GM18858 (cell line): ENCODE results near the gene NCBP1.
"Not testable (repeated sequence)": the region's sequence is repeated elsewhere in the genome, so short reads cannot be mapped to it uniquely, and the experiment has no call there.

Experiments
- ATAC-seq: cut with Tn5 transposase; IDR thresholded peaks from one replicate; pipeline ENCODE4 v1.9.1; 2021; ENCODE audit not compliant: unreplicated experiment

Gene NCBP1

DNA sequence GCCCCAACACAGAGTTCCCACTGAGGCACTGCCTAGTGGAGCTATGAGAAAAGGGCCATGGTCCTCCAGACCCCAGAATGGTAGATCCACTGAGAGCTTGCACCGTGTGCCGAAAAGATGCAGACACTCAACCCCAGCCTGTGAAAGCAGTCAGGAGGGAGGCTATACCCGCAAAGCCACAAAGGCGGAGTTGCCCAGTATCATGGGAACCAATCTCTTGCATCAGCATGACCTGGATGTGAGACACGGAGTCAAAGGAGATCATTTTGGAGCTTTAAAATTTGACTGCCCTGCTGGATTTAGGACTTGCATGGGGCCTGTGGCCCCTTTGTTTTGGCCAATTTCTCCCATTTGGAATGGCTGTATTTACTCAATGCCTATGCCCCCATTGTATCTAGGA, 11.1 kb upstream of the NCBP1 start:
- ATAC-seq, result not testable (repeated sequence)

DNA sequence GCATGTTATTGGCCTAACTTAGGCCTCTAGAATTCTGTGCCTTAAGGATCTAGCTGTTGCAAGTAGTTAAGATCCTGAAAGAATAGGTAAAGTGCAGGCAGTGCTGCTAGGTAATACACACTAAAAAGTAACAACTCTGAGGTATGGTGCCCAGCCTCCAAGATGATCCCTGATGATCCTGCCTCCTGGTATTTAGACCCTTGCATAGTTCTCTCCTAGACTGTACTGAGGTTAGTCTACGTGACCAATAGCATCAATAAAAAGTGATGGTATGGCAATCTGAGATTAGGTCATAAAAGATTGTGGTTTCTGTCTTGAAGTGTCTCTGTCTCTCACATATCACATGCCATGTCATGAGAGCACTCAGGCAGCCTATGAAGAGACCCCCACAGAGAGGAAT, 9.7 kb upstream of the NCBP1 start:
- no peak for ATAC-seq

DNA sequence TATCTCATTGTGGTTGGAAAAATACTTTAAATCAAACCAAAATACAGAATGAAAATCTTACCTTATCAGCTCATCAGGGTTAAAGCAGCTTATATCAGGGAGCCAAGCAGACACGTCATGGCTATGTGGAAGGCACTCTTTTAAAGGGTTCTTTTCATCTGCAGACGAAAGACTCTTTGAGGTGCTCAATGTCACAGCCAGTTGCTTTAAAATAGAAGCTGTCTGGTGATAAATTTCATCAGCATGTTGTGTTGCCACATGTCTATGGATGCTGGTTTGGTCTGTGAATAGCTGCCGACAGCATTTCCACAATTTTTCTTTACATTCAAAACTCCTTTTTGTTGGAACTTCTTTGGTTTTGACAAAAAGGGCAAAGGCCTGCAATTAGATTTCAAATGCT, 8.0 kb upstream of the NCBP1 start:
- no peak for ATAC-seq

DNA sequence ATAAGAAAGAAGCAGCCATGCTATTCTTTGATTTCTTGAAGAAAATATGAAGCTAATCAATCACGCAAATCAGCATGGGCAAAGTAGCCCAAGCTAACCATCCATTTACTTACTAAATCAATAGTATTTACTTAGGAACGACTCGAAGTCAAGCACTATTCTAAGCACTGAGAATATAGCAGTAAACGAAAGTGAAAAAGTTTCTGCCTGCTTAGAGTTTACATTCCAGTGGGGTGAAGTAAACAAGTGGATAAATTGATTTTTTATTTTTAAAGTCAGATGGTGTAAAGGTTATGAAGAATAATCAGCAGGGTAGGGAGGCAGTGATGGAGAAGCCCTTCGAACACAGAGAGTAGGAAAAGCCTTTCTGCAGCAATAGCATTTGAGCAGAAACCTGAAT, 6.0 kb upstream of the NCBP1 start:
- no peak for ATAC-seq

DNA sequence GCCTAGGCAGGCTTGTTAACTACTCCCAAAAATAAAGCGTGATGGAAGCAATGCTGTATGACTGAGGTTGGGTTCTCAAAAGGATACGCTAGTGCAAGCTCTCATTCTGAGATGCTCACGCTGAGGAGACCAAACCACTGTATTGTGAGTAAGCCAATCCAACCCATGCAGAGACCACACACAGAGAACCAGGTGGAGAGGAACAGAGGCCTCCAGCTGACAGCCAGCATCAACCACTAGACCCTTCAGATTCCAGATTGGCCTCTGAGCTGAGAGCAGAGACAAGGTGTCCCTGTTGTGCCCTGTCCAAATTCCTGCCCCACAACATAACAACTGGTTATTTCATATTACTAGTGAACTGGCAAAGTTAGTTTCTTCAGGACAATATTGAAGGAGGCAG, 5.0 kb upstream of the NCBP1 start:
- no peak for ATAC-seq

DNA sequence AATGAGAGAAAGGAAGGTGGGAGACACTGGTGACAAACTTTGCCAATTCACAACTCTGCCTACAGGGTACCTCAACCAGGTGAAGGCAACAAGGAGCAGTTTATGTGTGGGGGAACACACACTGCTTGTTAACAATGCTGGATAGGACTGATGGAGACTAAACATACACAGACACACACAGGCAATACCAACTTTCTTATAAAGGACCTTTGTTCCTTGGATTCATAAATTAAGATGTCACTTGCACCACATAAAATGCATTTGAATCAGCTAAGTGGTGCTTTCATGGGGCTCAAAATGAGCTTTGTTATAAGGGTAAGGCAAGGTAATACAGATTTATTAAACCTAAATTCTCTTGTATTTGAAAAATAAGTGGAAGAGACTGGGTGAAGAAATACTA, 4.5 kb upstream of the NCBP1 start:
- no peak for ATAC-seq

DNA sequence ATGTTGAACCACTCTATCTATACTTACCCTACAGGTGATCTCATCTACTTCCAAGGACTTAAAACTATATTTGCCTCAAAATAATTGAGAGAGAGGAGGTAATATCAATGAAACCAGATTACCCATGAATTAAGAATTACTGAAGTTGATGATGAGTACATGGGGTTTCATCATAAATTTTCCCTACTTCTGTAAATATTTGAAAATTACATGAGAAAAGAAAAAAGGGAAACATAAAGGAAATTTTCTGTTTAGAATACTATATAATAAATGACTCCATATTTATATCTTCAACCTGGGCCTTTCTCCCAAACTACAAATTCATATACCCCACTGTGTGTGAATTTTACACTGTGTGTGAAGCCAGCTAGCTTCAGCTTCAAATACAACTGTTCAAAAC, 3.0 kb upstream of the NCBP1 start:
- no peak for ATAC-seq

DNA sequence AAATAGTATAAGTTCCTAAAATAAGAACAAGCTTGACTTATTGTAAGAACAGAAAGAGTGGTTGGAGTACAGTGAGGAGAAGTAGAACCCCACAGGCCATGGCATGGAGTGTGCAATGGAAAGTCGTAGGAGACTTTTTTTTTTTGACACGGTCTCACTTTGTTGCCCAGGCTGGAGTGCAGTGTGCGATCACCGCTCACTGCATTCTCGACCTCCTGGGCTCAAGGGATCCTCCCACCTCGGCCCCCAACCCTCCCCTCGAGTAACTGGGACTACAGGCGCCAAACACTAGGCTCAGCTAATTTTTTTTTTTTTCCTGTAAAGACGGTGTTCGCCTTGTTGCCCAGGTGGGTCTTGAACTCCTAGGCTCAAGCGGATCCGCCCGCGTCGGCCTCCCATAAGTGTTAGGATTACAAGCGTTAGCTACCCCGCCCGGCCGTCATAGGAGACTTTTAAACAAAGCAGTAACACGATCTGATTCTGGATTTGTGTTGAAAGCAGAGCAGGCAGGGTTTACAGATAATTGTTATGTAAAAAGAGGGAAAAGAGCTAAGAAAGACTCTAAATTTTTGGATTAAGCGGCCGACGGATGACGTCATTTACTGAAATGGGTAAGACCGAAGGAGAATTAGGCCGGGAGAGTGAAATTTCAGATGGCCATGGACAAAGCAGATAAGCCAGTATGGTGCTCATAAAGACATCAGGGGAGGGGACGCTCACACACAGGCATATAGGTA, 1.2 kb upstream of the NCBP1 start:
- peak; percentile 6 for ATAC-seq

DNA sequence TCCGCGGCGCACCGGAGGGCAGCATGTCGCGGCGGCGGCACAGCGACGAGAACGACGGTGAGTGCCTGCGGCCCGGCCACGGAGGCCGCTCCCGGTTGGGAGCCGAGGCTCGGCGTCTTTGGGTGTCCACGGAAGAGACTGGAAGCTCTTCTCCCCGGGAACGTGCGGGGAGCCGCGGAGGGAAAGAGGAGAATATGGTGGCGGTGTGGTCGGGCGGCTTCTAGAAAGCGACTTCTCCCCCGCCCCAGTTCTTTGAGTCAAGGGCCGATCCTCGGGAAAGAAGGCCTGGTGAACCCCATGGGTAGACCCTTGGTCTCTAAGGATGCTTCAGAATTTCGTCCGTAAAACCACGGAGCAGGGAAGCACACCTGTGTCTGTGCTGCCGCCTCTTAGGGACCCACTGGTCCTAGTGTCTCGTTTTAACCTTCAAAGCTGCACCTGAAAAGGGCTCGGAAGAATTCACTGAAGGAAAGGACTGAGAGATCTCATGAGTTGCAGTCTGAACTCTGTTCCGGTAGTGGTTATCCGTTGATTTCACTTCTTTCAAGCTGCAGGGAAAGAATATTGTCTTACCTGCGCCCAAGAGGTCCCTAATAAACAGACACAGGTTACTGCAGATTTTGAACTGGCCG, 354 bp downstream of the NCBP1 start:
- ATAC-seq, result no peak

DNA sequence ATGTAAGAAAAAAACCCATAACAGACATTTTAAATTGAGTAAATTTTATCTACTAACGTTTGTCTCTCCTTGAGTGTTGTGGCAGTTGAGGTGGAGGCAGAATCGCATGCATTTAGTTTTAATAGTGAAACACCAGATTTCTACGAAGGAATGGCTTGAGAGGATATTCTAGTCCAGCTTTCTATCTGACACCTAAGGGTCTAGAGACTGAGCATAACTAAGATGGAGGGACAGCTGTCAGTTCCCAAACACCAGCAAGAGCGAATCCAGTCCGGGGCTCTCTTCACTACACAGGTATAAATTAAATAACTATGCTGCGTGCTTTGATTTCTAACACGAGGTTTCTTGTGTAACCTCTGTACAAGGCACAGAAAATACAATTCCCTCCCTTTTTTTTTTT, 1.4 kb downstream of the NCBP1 start:
- ATAC-seq, result no peak

DNA sequence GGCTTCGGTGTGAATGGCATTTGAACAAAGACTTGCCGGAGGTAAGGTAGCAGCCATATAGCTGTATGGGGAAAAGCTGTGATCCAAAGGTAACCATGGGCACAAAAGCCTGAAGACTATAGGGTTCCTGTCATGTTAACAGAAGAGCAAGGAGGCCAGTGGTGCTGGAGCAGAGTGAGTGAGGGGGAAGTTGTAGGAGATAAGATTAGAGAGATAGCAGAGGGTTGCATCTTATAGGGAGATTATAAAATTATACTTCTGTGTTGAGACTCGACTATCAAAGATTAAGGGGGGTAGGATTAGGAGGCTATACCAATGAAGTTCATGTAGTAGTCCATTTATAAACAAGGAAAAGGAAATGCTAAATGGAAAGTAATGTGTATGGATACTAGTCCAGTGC, 3.3 kb downstream of the NCBP1 start:
- ATAC-seq, result no peak

DNA sequence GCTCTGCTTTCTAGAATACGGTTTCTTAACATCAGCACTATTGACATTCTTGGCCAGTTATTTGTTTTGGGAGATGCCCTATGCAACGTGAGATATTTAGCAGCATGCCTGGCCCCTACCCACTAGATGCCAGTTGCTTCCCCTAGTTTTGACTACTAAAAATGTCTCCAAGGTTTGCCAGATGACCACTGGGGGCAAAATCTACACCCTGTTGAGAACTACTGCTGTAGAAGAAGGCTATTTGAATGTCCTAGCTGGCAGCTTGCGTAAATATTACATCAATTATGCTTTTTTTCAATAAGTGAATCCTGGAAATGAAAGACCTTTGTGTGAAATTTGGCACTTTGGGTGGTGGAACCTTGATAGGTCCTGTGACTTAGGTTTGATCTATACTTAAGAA, 5.0 kb downstream of the NCBP1 start:
- no peak for ATAC-seq

DNA sequence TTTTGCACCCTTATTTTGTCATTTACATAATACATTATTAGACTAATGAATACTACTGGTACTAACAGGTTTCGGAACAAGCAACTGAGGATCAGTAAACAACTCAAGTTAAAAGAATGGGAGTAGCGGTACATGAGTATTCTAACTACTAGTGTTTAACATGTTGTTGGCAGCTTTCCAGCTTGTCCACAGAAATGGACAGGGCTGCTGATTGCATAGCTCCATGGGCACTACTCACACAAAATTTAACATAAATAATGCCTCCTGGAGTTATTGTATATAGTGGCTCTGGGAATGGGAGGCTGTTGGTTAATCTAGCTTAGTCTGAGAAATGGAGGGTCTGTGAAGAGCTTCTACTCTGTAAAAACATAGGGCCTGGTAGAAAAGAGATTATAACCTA, 6.7 kb downstream of the NCBP1 start:
- ATAC-seq, result no peak

DNA sequence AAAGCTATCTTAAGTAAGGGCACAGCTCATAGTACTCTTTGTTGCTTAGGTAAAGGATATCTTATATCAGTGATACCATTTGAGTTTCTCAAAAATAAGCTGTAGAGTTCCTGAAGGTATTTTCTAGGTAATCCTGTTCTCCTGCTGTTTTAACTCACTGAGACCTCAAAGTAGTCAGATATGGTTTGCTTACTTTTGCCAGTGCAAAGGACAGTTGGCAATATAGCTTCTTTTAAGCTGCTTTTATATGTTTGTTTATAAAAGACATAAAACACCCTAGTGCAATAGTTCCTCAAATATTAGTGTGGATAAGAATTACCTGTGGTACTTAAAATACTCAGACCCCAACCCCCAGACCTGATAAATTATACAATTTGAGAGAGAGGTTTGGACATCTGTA, 12.1 kb downstream of the NCBP1 start:
- no peak for ATAC-seq

DNA sequence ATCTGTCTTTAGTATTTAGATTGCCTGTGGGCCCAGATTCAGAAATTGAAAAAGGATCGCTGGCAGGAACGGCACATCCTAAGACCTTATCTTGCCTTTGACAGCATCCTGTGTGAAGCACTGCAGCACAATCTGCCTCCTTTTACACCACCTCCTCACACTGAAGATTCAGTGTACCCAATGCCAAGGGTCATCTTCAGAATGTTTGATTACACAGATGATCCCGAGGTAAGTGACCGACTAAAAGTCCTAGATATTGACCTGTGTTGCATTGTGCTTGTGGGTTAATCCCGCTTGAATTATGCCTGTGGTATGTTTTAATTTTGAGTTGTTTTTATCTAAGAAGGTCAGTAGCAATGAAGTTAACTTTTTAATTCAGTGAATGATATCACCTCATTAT, 14.4 kb downstream of the NCBP1 start:
- no peak for ATAC-seq

DNA sequence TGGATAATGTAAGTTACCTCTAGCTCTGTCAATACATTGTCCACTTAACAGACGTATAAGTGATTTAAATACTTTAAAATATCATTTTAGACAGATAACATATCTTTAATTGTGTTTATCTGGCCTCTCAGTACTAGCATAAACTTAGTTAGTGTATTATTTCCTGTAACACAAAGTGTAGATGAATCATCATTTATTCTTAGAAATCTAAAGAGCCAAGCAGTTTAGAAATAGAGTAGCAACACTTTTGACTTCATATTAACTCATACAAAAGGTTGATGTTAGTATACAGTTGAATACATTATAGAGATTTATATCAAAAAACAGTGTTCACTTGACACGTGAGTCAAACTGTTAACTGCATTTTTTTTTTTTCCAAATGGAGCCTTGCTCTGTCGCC, 18.0 kb downstream of the NCBP1 start:
- ATAC-seq, result no peak

DNA sequence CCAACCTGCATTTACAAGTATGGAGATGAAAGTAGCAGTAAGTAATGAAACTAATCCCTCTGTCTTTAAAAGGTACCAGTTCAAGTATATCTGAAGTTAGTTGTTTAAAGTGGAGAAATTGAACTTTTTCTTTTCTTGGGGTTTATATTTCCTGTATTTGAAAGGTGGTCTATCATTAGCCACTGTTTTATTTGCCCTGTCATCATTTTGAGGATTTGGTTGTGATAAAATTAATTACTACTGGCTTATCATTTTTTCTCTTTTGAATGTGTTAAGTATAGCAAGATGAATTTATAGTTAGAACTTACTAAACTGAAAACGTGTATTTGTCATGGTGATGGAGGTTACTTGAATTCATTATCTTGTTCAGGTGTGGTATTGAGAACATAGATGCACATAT, 25.1 kb downstream of the NCBP1 start:
- ATAC-seq, result no peak

DNA sequence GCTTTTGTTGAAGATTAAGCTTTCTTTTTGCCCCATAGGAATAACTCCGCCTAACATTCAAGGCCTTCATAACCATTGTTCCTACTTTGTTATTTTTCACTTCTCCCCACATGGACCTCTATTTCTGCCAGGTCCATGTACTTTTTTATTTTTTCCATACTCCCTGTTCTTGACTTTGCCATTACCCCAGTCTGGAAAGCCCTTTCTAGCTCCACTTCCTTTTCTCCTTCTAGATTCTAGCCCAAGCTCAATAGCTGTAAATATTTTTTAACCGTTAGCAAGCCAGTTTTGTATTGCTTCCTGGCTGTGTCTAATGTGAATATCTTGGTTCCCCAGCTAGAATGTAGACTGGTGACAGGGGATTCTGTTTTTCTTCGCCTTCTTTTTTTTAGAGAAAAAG, 26.1 kb downstream of the NCBP1 start:
- ATAC-seq, result no peak

DNA sequence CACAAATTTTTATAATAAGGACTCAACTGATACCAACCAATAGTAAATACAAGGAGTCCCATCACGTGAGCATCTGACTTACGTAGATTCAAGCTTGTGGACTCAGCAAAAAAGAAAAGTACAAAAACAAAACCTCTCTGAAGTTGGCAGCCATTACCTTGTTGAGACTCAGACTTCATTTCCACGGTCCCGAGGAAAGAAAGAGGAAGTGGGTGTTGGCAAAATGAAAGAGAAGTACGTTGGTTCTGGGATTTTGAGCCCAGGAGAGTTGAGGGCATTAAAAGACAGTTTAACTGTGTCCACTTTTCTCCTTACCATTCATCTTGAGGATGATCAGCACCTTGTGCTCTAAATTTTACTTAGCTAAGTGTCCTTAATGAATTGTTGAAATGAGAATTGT, 26.7 kb downstream of the NCBP1 start:
- no peak for ATAC-seq

DNA sequence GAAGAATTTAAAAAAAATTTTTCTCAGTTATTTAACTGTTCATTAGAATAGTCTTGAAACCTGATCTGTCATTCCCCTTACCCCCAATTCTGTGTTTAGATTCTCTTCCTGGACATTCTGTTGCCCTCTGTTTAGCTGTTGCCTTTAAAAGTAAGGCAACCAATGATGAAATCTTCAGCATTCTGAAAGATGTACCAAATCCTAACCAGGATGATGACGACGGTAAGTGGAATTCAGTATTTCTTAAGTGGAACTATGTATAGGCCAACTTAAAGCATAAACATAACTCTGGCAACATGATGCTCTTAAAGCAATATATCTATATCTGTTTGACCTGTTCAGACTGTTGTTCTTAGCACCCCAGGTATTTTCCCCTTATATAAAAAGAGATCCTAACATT, 27.2 kb downstream of the NCBP1 start:
- no peak for ATAC-seq

DNA sequence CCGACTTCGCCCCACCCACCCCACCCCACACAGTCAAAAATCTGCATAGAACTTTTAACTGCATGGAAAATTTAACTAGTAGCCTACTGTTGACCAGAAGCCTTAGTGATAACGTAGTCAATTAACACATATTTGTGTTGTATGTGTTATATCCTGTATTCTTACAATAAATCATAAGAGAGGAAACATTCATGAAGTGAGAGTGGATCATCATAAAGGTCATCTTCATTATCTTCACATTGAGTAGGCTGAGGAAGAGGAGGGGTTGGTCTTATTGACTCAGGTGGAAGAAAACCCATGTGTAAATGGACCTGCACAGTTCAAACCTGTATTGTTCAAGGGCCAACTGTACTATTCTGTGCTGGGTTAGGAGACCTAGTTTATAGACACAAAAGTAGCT, 32.1 kb downstream of the NCBP1 start:
- ATAC-seq, result no peak

DNA sequence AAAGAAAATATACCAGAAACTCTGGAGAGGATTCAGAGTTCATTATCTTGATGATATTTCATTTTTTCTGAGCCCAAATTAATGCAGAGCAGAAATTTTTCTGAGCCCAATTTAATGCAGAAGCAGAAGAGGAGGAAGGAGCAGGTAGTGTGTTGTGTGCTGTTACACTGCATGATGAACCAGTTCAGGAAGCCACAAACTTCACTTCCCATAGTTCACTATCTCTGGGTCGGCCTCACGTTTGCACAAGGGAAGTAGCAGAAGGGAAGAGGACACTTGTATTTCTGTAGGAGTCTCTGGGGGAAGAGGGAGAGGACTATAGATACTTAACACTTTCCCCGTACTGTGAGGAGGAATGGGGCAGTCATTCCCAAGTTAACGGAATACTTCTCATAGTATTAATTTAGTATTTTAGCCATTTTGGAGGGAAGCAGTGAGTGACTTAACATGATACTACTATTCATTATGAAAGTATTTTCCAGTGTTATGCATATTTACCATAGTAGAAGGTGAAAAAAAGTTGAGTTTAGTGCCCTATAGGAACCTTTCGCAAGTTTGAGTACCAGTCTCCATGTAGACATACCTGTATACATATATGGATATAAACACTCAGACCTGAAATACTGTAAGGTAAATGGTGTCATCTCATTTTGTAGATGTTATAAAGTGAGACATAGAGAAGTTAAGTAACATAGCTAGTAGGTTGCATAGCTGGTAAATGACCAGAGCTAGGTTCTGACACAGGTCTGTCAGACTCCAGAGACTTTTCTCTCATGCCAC, 33.5 kb downstream of the NCBP1 start:
- no peak for ATAC-seq
